Trophoblast cell (in vitro differentiated cells and primary cell): Measurements from ENCODE around the gene EFNA5.

Source experiments
- DNase-seq, 2 donors: peaks; one replicate each; pipeline ENCODE4 v3.0.0-alpha.2; 2016
- H2AFZ ChIP-seq: 2 replicates; pipeline ENCODE4 v1.6.1; 2013; ENCODE audit warnings: low read length, moderate library complexity, mild to moderate bottlenecking; ENCODE audit not compliant: insufficient read depth, poor library complexity
- H2AK5ac ChIP-seq: 2 replicates; pipeline ENCODE4 v1.6.1; 2013; ENCODE audit warnings: mild to moderate bottlenecking, low read length
- H2BK120ac ChIP-seq: 2 replicates; pipeline ENCODE4 v1.6.1; 2013; ENCODE audit warnings: low read length, mild to moderate bottlenecking, moderate library complexity; ENCODE audit not compliant: insufficient read depth, poor library complexity
- H2BK12ac ChIP-seq: 2 replicates; pipeline ENCODE4 v1.6.1; 2013; ENCODE audit warnings: mild to moderate bottlenecking, low read length, moderate library complexity
- H2BK5ac ChIP-seq: 2 replicates; pipeline ENCODE4 v1.6.1; 2013; ENCODE audit warnings: low read length, low read depth, moderate library complexity, mild to moderate bottlenecking; ENCODE audit not compliant: poor library complexity
- H3K14ac ChIP-seq: 2 replicates; pipeline ENCODE4 v1.6.1; 2013; ENCODE audit warnings: mild to moderate bottlenecking, low read length
- H3K18ac ChIP-seq: 2 replicates; pipeline ENCODE4 v1.6.1; 2013; ENCODE audit warnings: mild to moderate bottlenecking, low read length
- H3K23ac ChIP-seq: 2 replicates; pipeline ENCODE4 v1.6.1; 2013; ENCODE audit warnings: low read length
- H3K27ac ChIP-seq: 2 replicates; pipeline ENCODE4 v1.5.1; 2013; ENCODE audit warnings: low read depth, mild to moderate bottlenecking, inconsistent platforms, low read length, moderate library complexity
- H3K27me3 ChIP-seq: 2 replicates; pipeline ENCODE4 v1.6.1; 2013; ENCODE audit warnings: inconsistent platforms, mild to moderate bottlenecking, low read length, moderate library complexity; ENCODE audit not compliant: insufficient read depth
- H3K36me3 ChIP-seq, 2 experiments: 1 replicate in 1 of 2; 2 replicates in 1 of 2; pipeline ENCODE4 v1.6.1; 2013; ENCODE audit warnings: low read length in 2 of 2, mild to moderate bottlenecking in 2 of 2, moderate library complexity in 1 of 2; ENCODE audit not compliant: insufficient read depth in 2 of 2, control insufficient read depth in 1 of 2
- H3K4ac ChIP-seq: 2 replicates; pipeline ENCODE4 v1.6.1; 2013; ENCODE audit warnings: low read depth, mild to moderate bottlenecking, low read length, moderate library complexity
- H3K4me1 ChIP-seq, 2 experiments: 1 replicate in 1 of 2; 2 replicates in 1 of 2; pipeline ENCODE4 v1.6.1; 2013; ENCODE audit warnings: low read length in 2 of 2, mild to moderate bottlenecking in 2 of 2, moderate library complexity in 1 of 2; ENCODE audit not compliant: insufficient read depth in 2 of 2, control insufficient read depth in 1 of 2
- H3K4me2 ChIP-seq: 2 replicates; pipeline ENCODE4 v1.6.1; 2013; ENCODE audit warnings: inconsistent platforms, mild to moderate bottlenecking, low read length, moderate library complexity
- H3K4me3 ChIP-seq: 2 replicates; pipeline ENCODE4 v1.5.1; 2013; ENCODE audit warnings: mild to moderate bottlenecking, low read depth, low read length, inconsistent platforms
- H3K79me1 ChIP-seq: one replicate; pipeline ENCODE4 v1.6.1; 2013; ENCODE audit warnings: low read length
- H3K79me2 ChIP-seq: 2 replicates; pipeline ENCODE4 v1.6.1; 2013; ENCODE audit warnings: low read length, mild to moderate bottlenecking; ENCODE audit not compliant: control insufficient read depth, insufficient read depth, poor library complexity
- H3K9ac ChIP-seq: 2 replicates; pipeline ENCODE4 v1.6.1; 2013; ENCODE audit warnings: mild to moderate bottlenecking, low read length
- H3K9me3 ChIP-seq: 2 replicates; pipeline ENCODE4 v1.6.1; 2013; ENCODE audit warnings: low read depth, mild to moderate bottlenecking, control low read depth, inconsistent platforms, low read length; ENCODE audit not compliant: insufficient read depth
- H4K12ac ChIP-seq: 2 replicates; pipeline ENCODE4 v1.6.1; 2013; ENCODE audit warnings: low read depth, mild to moderate bottlenecking, low read length, moderate library complexity
- H4K8ac ChIP-seq: 2 replicates; pipeline ENCODE4 v1.6.1; 2013; ENCODE audit warnings: low read depth, mild to moderate bottlenecking, low read length, moderate library complexity
- H4K91ac ChIP-seq: one replicate; pipeline ENCODE4 v1.6.1; 2013; ENCODE audit warnings: low read depth, mild to moderate bottlenecking, low read length, moderate library complexity
- WGBS: extraction: QIAGEN DNeasy Blood & Tissue Kit; methylation state at CpG from one replicate; pipeline ENCODE4 v1.1.7; 2013; ENCODE audit warnings: missing lambda C conversion rate; ENCODE audit not compliant: insufficient read length, insufficient coverage; ENCODE audit errors: extremely low coverage; 5-methylcytosine and 5-hydroxymethylcytosine counted together

The EFNA5 gene

DNA sequence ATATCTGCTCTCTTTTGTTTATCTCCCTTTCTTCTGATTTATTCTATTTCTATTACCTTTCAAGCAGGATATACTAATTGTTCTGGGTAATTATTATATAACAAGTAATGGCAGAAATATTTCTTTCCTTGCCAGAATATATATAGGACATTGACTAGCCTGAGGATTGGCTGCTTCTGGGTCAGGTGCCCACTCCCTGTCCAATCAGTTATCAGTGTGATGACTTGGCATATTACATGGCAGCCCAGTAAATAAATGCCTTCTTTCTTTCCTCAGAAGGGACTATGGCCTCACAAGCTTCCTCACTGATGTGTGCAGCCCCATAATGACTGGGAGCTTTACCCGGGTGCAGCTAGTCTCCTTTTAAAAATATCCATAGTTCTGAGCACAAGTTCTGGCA, 301.1 kb downstream of the EFNA5 start:
- Histone ChIP-seq H2BK120ac (no peak overlapping the region), H3K79me2 (no peaks in the 10 kb centered on the region), H3K27me3 (no peaks in the 10 kb centered on the region), H2AFZ (no peak overlapping the region), H3K4me2 (no peak overlapping the region), H3K18ac (no peak overlapping the region), H3K14ac (no peak overlapping the region), H2AK5ac (no peak overlapping the region), H4K91ac (no peak overlapping the region), H3K23ac (no peak overlapping the region), H4K8ac (no peak overlapping the region), H2BK12ac (no peak overlapping the region), H3K4me3 (no peak overlapping the region), H3K4ac (no peak overlapping the region), H3K4me1 (no peaks in the 10 kb centered on the region), H3K27ac (no peak overlapping the region), H2BK5ac (no peak overlapping the region), H3K79me1 (no peaks in the 10 kb centered on the region), H4K12ac (no peak overlapping the region), H3K9me3 (no peaks in the 10 kb centered on the region), H3K9ac (no peak overlapping the region), H3K36me3 (no peaks in the 10 kb centered on the region)
- no peak for DNase-seq
- WGBS: no CpG with 5 or more reads among the region's 1 CpG

DNA sequence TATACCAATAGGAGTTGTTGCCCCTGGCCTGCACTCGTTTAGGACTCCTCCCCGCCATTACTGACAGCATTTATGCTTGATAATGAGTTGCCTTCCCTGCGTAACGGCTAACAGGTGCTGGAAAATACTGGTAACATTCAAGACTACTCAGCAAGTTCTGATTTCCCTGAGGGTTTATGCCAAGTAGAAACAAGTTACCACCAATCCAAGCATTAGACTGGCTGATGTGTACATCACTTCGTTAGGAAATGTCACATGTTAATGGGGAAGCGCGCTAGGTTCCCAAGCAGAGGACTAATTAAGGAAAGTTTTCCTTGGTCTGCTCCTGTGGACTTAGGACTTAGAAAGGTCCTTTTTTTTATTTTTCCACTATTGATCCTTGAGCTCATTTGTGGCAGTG, 302.1 kb downstream of the EFNA5 start:
- H2BK120ac ChIP-seq: no peak overlapping the region
- H3K4ac ChIP-seq: no peak overlapping the region
- H2AFZ ChIP-seq: no peak overlapping the region
- H3K4me1 ChIP-seq: no peaks in the 10 kb centered on the region
- no peak overlapping the region for H4K91ac ChIP-seq
- no peaks in the 10 kb centered on the region for H3K9me3 ChIP-seq
- H3K9ac ChIP-seq: no peak overlapping the region
- H3K79me2 ChIP-seq: no peaks in the 10 kb centered on the region
- H2AK5ac ChIP-seq: no peak overlapping the region
- no peaks in the 10 kb centered on the region for H3K79me1 ChIP-seq
- H3K14ac ChIP-seq: no peak overlapping the region
- H4K12ac ChIP-seq: no peak overlapping the region
- H3K27me3 ChIP-seq: no peaks in the 10 kb centered on the region
- no peak overlapping the region for H3K4me2 ChIP-seq
- H3K23ac ChIP-seq: no peak overlapping the region
- no peak for DNase-seq
- H3K27ac ChIP-seq: no peak overlapping the region
- no peak overlapping the region for H3K18ac ChIP-seq
- no peak overlapping the region for H2BK12ac ChIP-seq
- no peak overlapping the region for H4K8ac ChIP-seq
- no peak overlapping the region for H3K4me3 ChIP-seq
- no CpG with 5 or more reads among the region's 7 CpGs for WGBS
- H3K36me3 ChIP-seq: no peaks in the 10 kb centered on the region
- no peak overlapping the region for H2BK5ac ChIP-seq

DNA sequence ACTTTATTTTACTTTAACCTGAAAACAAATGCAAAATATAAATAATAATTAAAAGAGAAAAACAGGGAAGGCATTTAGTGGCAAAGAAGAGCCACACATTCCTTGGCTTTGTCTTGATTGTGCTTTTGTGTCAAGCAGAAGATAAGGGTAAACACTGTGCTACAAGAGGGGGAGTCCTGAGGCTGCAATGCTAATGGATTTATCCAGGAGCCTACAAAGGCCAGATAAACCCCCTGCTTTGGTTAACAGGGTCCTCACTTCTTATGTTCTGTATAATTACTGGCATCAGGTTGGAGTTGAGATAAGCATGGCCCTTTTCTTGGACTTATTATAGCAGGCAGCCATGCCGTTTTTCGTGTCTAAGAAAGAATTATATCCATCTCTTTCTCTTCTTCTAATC, 302.8 kb downstream of the EFNA5 start:
- Histone ChIP-seq H3K18ac (no peak overlapping the region), H3K4ac (no peak overlapping the region), H3K27ac (no peak overlapping the region), H4K91ac (no peak overlapping the region), H2BK12ac (no peak overlapping the region), H3K27me3 (no peaks in the 10 kb centered on the region), H4K12ac (no peak overlapping the region), H2BK120ac (no peak overlapping the region), H2BK5ac (no peak overlapping the region), H3K9me3 (no peaks in the 10 kb centered on the region), H3K79me2 (no peaks in the 10 kb centered on the region), H3K79me1 (no peaks in the 10 kb centered on the region), H3K14ac (no peak overlapping the region), H4K8ac (no peak overlapping the region), H3K9ac (no peak overlapping the region), H2AFZ (no peak overlapping the region), H3K4me1 (no peaks in the 10 kb centered on the region), H3K4me2 (no peak overlapping the region), H3K36me3 (no peaks in the 10 kb centered on the region), H2AK5ac (no peak overlapping the region), H3K4me3 (no peak overlapping the region), H3K23ac (no peak overlapping the region)
- WGBS: no CpG with 5 or more reads among the region's 2 CpGs
- no peak for DNase-seq

DNA sequence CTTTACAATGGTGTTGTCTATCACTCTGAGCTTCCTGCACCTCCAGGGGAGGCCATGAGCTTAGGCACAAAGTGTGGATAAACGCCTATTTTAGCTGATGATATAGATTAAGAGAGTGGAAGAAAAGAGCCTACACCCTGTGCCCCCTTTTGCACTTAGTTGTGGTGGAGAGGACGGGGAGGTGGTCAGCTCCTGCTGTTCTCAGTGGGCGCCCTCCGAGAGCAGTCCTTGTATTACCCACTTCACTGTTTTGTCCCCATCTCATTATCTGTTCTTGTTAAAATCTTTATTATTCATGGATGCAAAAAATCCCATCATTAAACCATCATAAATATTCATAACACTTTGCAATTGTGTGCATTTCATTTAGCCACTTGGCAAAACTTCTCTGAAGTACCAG, 303.3 kb downstream of the EFNA5 start:
- Histone ChIP-seq H3K18ac (no peak overlapping the region), H4K91ac (no peak overlapping the region), H2AFZ (no peak overlapping the region), H4K12ac (no peak overlapping the region), H2BK12ac (no peak overlapping the region), H3K27me3 (no peaks in the 10 kb centered on the region), H3K4me3 (no peak overlapping the region), H3K36me3 (no peaks in the 10 kb centered on the region), H2AK5ac (no peak overlapping the region), H3K9me3 (no peaks in the 10 kb centered on the region), H3K79me1 (no peaks in the 10 kb centered on the region), H4K8ac (no peak overlapping the region), H3K4me1 (no peaks in the 10 kb centered on the region), H3K79me2 (no peaks in the 10 kb centered on the region), H3K14ac (no peak overlapping the region), H3K9ac (no peak overlapping the region), H2BK120ac (no peak overlapping the region), H2BK5ac (no peak overlapping the region), H3K23ac (no peak overlapping the region), H3K4me2 (no peak overlapping the region), H3K27ac (no peak overlapping the region), H3K4ac (no peak overlapping the region)
- WGBS: no CpG with 5 or more reads among the region's 4 CpGs
- no peak for DNase-seq
